Adrenal gland (tissue), 12 donors: Measurements from ENCODE around the gene GLP1R. TPM values are rescaled to one million over a fixed set of nuclear protein-coding genes. Genes with fewer than 3 reads are reported as not detected.
A peak's percentile ranks its signal among the peaks of the same experiment; 100 is the strongest.

Source experiments
- DNase-seq, 7 donors: peaks; one replicate each; pipeline ENCODE4 v3.0.0-alpha.2; 2019 to 2020
- H3K27ac ChIP-seq, 5 donors: fragments of 200-600 bp; sonication (generic) in 4 of 5; 1 replicate in 3 of 5; 2 replicates in 2 of 5; pipeline versions ENCODE4 v1.5.1 to v1.8.0; 2016 to 2020; ENCODE audit warnings: mild to moderate bottlenecking in 1 of 5
- H3K27me3 ChIP-seq: fragments of 200-600 bp; 2 replicates; pipeline ENCODE4 v1.8.0; 2021
- H3K36me3 ChIP-seq, 2 donors: fragments of 200-600 bp; replicated peaks in 1 of 2; 1 replicate in 1 of 2; 2 replicates in 1 of 2; pipeline versions ENCODE4 v1.5.1 to v1.8.0; 2018 to 2022
- H3K4me1 ChIP-seq, 2 donors: fragments of 200-600 bp; replicated peaks in 1 of 2; 1 replicate in 1 of 2; 2 replicates in 1 of 2; pipeline versions ENCODE4 v1.5.1 to v1.8.0; 2018 to 2021
- H3K4me3 ChIP-seq, 4 donors: fragments of 200-600 bp; sonication (generic) in 3 of 4; one replicate each; pipeline ENCODE4 v1.5.1; 2016 to 2018
- H3K9me3 ChIP-seq, 3 donors: fragments of 200-600 bp; sonication (generic) in 1 of 3; replicated peaks in 1 of 3; 1 replicate in 2 of 3; 2 replicates in 1 of 3; pipeline versions ENCODE4 v1.5.1 to v1.8.0; 2016 to 2021
- POLR2A ChIP-seq, 2 donors: fragments of 450-650 bp; IDR thresholded peaks; one replicate each; pipeline ENCODE4 v1.6.1; 2017; ENCODE audit warnings: antibody characterized with exemption in 2 of 2, mild to moderate bottlenecking in 2 of 2, moderate library complexity in 1 of 2
- WGBS, 4 donors: extraction: QIAGEN DNeasy Blood & Tissue Kit in 2 of 4; methylation state at CpG; one replicate each; pipeline versions ENCODE4 v1.1.5 to v1.1.7; 2013 to 2017; 5-methylcytosine and 5-hydroxymethylcytosine counted together
- intact Hi-C, 2 donors: fragments of 100-400 bp; cut with DNase I; formaldehyde crosslinking; loops; one replicate each; pipeline versions ENCODE4 v1.14.1 to v1.15.0; 2022 to 2023
- polyA plus RNA-seq, 3 donors: library from polyadenylated mRNA; stranded (reverse); fragments of 200-250 nt in 2 of 3; fragments of 350-450 nt in 1 of 3; fragmentation: Illumina TruSeq in 1 of 3; extraction: RNeasy Lipid Tissue Mini Kit (QIAGEN cat#74804) in 1 of 3; gene quantifications; one replicate each; pipeline ENCODE4 v1.2.3, GENCODE V29; 2013 to 2014
- total RNA-seq, 9 donors: library from RNA; depleted of rRNA in 4 of 9; stranded (reverse); fragments of >200 nt in 4 of 9; fragments of 120-200 nt in 1 of 9; fragmentation: NEBNext Ultra II Directional in 1 of 9; extraction: Animal tissue kit (Norgen Biotek cat#: 25700) in 1 of 9; gene quantifications; one replicate each; pipeline versions ENCODE4 v1.1.0 to v1.2.4, GENCODE V29; 2013 to 2023
- TF ChIP-seq, protein P1 (sequence below), 6 experiments: fragments of 450-650 bp in 4 of 6; fragments of 200-600 bp in 2 of 6; sonication (generic) in 1 of 6; IDR thresholded peaks; 1 replicate in 5 of 6; 2 replicates in 1 of 6; pipeline versions ENCODE4 v1.5.1 to v1.8.0; 2016 to 2021; ENCODE audit warnings: antibody characterized with exemption in 6 of 6, mild to moderate bottlenecking in 2 of 6, moderate library complexity in 1 of 6
- donor health status: healthy with polysubstance abuse.
- donor health status: Bipolar disorder and iron deficiency.
- donor health status: DM: yes; HTN: yes; CAD: no.
- donor health status: DM: no; HTN: no; CAD: no.
- donor health status: DM: no; HTN: no; CAD: no.
- donor health status: DM: yes; HTN: yes; CAD: no.

The GLP1R gene
- total and polyA plus RNA-seq, 12 donors: 0.06 to 0.42 (median 0.11) TPM; not detected in 7

GRCh38 chr6:39021779-39022178 is 26.8 kb upstream of the GLP1R start:
- WGBS, 4 donors: 78 to 86% (median 80%) methylated on average over 1 of the region's 1 CpG
- H3K27me3 ChIP-seq: no peaks in the 10 kb centered on the region
- H3K27ac ChIP-seq: no peak overlapping the region
- intact Hi-C loops: no loop called here
- TF ChIP-seq POLR2A (IDR thresholded peaks at IDR 0.05): no peak
- TF ChIP-seq, protein P1, sequence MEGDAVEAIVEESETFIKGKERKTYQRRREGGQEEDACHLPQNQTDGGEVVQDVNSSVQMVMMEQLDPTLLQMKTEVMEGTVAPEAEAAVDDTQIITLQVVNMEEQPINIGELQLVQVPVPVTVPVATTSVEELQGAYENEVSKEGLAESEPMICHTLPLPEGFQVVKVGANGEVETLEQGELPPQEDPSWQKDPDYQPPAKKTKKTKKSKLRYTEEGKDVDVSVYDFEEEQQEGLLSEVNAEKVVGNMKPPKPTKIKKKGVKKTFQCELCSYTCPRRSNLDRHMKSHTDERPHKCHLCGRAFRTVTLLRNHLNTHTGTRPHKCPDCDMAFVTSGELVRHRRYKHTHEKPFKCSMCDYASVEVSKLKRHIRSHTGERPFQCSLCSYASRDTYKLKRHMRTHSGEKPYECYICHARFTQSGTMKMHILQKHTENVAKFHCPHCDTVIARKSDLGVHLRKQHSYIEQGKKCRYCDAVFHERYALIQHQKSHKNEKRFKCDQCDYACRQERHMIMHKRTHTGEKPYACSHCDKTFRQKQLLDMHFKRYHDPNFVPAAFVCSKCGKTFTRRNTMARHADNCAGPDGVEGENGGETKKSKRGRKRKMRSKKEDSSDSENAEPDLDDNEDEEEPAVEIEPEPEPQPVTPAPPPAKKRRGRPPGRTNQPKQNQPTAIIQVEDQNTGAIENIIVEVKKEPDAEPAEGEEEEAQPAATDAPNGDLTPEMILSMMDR (IDR thresholded peaks at IDR 0.05): no peak
- no peaks in the 10 kb centered on the region for H3K4me1 ChIP-seq
- no peaks in the 10 kb centered on the region for H3K9me3 ChIP-seq
- H3K36me3 ChIP-seq: no peaks in the 10 kb centered on the region
- no peak overlapping the region for H3K4me3 ChIP-seq
- no peak for DNase-seq

- 37 to 50% (median 45%) methylated on average over 3 of the region's 3 CpGs for WGBS, 4 donors
- Histone ChIP-seq H3K4me3 (no peak overlapping the region), H3K4me1 (no peaks in the 10 kb centered on the region), H3K27ac (no peak overlapping the region), H3K27me3 (no peaks in the 10 kb centered on the region), H3K9me3 (no peaks in the 10 kb centered on the region), H3K36me3 (no peaks in the 10 kb centered on the region)
- no peak for TF ChIP-seq POLR2A (IDR thresholded peaks at IDR 0.05)
- TF ChIP-seq, protein P1 (IDR thresholded peaks at IDR 0.05): no peak
- intact Hi-C loops: no loop called here
- no peak for DNase-seq
These were observed 22.4 kb upstream of the GLP1R start for GRCh38 chr6:39026175-39026574.

GRCh38 chr6:39029156-39030011 is 19.2 kb upstream of the GLP1R start:
- DNase-seq: peak in 4 of 7 donors; percentile 15 to 28 (median 26)
- TF ChIP-seq, protein P1 (IDR thresholded peaks at IDR 0.05): peak in 5 of 6 experiments; percentile 25 to 53 (median 37)
- no peak for TF ChIP-seq POLR2A (IDR thresholded peaks at IDR 0.05)
- Histone ChIP-seq H3K4me3 (no peak overlapping the region), H3K27ac (no peak overlapping the region), H3K36me3 (no peaks in the 10 kb centered on the region), H3K9me3 (no peaks in the 10 kb centered on the region), H3K4me1 (no peaks in the 10 kb centered on the region), H3K27me3 (peaks cover 12% of the 10 kb centered on the region)
- intact Hi-C loops: no loop called here
- WGBS, 4 donors: 74 to 81% (median 77%) methylated on average over 11 to 13 of the region's 13 CpGs

GRCh38 chr6:39035681-39036080 is 12.9 kb upstream of the GLP1R start:
- H3K4me1 ChIP-seq: no peaks in the 10 kb centered on the region
- WGBS, 4 donors: 32 to 48% (median 43%) methylated on average over 8 to 9 of the region's 9 CpGs
- no peak for DNase-seq
- no peaks in the 10 kb centered on the region for H3K9me3 ChIP-seq
- H3K27me3 ChIP-seq: peaks cover 27% of the 10 kb centered on the region
- TF ChIP-seq POLR2A (IDR thresholded peaks at IDR 0.05): no peak
- TF ChIP-seq, protein P1 (IDR thresholded peaks at IDR 0.05): no peak
- H3K4me3 ChIP-seq: no peak overlapping the region
- no peaks in the 10 kb centered on the region for H3K36me3 ChIP-seq
- intact Hi-C loops: no loop called here
- no peak overlapping the region for H3K27ac ChIP-seq
